ENCODE data around the gene SWAP70. TPM values are rescaled to one million over a fixed set of nuclear protein-coding genes. Genes with fewer than 3 reads are reported as not detected.

The SWAP70 gene
- total and polyA plus RNA-seq, 2 of the 8 experiments (the other 6 are each of a cell fraction or from before 2014, with no cell fraction given): 14.8 to 37.5 TPM

- no peak for TF ChIP-seq CHD7 (IDR thresholded peaks at IDR 0.05; ENCODE audit: insufficient replicate concordance, low read length)
Observed at GRCh38 chr11:9771071-9771511, 107.2 kb downstream of the SWAP70 start (continued).
